CD4-positive, alpha-beta memory T cell (primary cell): ENCODE data around the gene IL9R. TPM values are rescaled to one million over a fixed set of nuclear protein-coding genes. Genes with fewer than 3 reads are reported as not detected.
A peak's percentile ranks its signal among the peaks of the same experiment; 100 is the strongest.
"Not testable (repeated sequence)": the region's sequence is repeated elsewhere in the genome, so short reads cannot be mapped to it uniquely, and the experiment has no call there.

Experiments
- CTCF ChIA-PET: fragments of 350-600 bp; sonication (Branson Sonifier 250); formaldehyde crosslinking; loops from one replicate; lab custom pipeline; 2021; ENCODE audit warnings: inconsistent platforms; ENCODE audit not compliant: partially characterized antibody; lab: Charles Lee
- POLR2A ChIA-PET: fragments of 350-600 bp; sonication (Branson Sonifier 250); formaldehyde crosslinking; loops from one replicate; lab custom pipeline; 2021; ENCODE audit not compliant: partially characterized antibody; lab: Charles Lee
- DNase-seq, 5 donors: peaks; one replicate each; pipeline versions ENCODE4 v3.0.0 to v3.0.0-alpha.2; 2020 to 2022; ENCODE audit warnings: mixed read lengths in 1 of 5
- H3K27ac ChIP-seq: one replicate; pipeline ENCODE4 v1.7.0; 2013; ENCODE audit warnings: low read depth, low read length
- H3K27me3 ChIP-seq: 2 replicates; pipeline ENCODE4 v1.7.0; 2013; ENCODE audit warnings: mild to moderate bottlenecking, low read length, moderate library complexity; ENCODE audit not compliant: insufficient read depth
- H3K36me3 ChIP-seq: 2 replicates; pipeline ENCODE4 v1.7.0; 2013; ENCODE audit warnings: mild to moderate bottlenecking, low read length, moderate library complexity; ENCODE audit not compliant: insufficient read depth
- H3K4me1 ChIP-seq: 2 replicates; pipeline ENCODE4 v1.7.0; 2013; ENCODE audit warnings: mild to moderate bottlenecking, low read length, moderate library complexity; ENCODE audit not compliant: insufficient read depth
- H3K4me3 ChIP-seq, 2 donors: one replicate each; pipeline ENCODE4 v1.7.0; 2013; ENCODE audit warnings: low read length in 2 of 2, mild to moderate bottlenecking in 1 of 2
- H3K9me3 ChIP-seq, 2 donors: one replicate each; pipeline ENCODE4 v1.7.0; 2013; ENCODE audit warnings: low read length in 2 of 2, control low read depth in 1 of 2; ENCODE audit not compliant: control insufficient read depth in 1 of 2
- H3K27ac Mint-ChIP-seq, 7 donors: one replicate each; pipeline ENCODE4 v1.8.0; 2020 to 2021; ENCODE audit warnings: mixed read lengths in 7 of 7, mild to moderate bottlenecking in 6 of 7, inconsistent platforms in 3 of 7, moderate library complexity in 3 of 7
- H3K27me3 Mint-ChIP-seq, 2 donors: one replicate each; pipeline ENCODE4 v1.8.0; 2020 to 2021; ENCODE audit warnings: mixed read lengths in 2 of 2
- H3K36me3 Mint-ChIP-seq, 2 donors: one replicate each; pipeline ENCODE4 v1.8.0; 2020 to 2021; ENCODE audit warnings: mixed read lengths in 2 of 2, inconsistent platforms in 1 of 2, mild to moderate bottlenecking in 1 of 2
- H3K4me1 Mint-ChIP-seq, 4 donors: one replicate each; pipeline ENCODE4 v1.8.0; 2020 to 2021; ENCODE audit warnings: mixed read lengths in 4 of 4, mild to moderate bottlenecking in 1 of 4
- H3K4me3 Mint-ChIP-seq, 8 donors: one replicate each; pipeline ENCODE4 v1.8.0; 2020 to 2021; ENCODE audit warnings: mixed read lengths in 8 of 8, mild to moderate bottlenecking in 7 of 8, moderate library complexity in 6 of 8, inconsistent platforms in 3 of 8
- H3K9me3 Mint-ChIP-seq, 8 donors: one replicate each; pipeline ENCODE4 v1.8.0; 2020 to 2021; ENCODE audit warnings: mixed read lengths in 8 of 8, mild to moderate bottlenecking in 5 of 8, inconsistent platforms in 3 of 8, moderate library complexity in 1 of 8
- intact Hi-C: fragments of 100-400 bp; cut with micrococcal nuclease; formaldehyde crosslinking; loops from one replicate; pipeline ENCODE4 v1.15.1; 2023
- polyA plus RNA-seq, 2 donors: library from polyadenylated mRNA; unstranded; fragments of 300-500 nt; fragmentation: Illumina TruSeq; gene quantifications; one replicate each; pipeline ENCODE4 v1.2.3, GENCODE V29; 2021
- total RNA-seq, 2 experiments: library from RNA; stranded (reverse); gene quantifications; one replicate each; pipeline ENCODE4 v1.2.3, GENCODE V29; 2021

IL9R gene
- total and polyA plus RNA-seq, 4 experiments from 2014 or later: 1.4 to 22.9 (median 9.5) TPM

- H3K4me3 ChIP-seq, intact Hi-C loops, CTCF ChIA-PET, H3K4me1 Mint-ChIP-seq, H3K36me3 Mint-ChIP-seq, H3K36me3 ChIP-seq, H3K9me3 Mint-ChIP-seq, H3K27me3 Mint-ChIP-seq, H3K4me3 Mint-ChIP-seq, H3K27ac Mint-ChIP-seq, POLR2A ChIA-PET, H3K9me3 ChIP-seq, H3K27me3 ChIP-seq, H3K4me1 ChIP-seq, DNase-seq, H3K27ac ChIP-seq: not testable (repeated sequence)
Measured at GRCh38 chrX:156009691-156010090, 12.2 kb downstream of the IL9R start.

GRCh38 chrX:156013286-156013953, 15.9 kb downstream of the IL9R start:
- H3K4me1 ChIP-seq, H3K9me3 ChIP-seq, intact Hi-C loops, H3K4me1 Mint-ChIP-seq, POLR2A ChIA-PET, H3K9me3 Mint-ChIP-seq, DNase-seq, H3K36me3 Mint-ChIP-seq, H3K27ac Mint-ChIP-seq, H3K4me3 Mint-ChIP-seq, H3K27me3 Mint-ChIP-seq, H3K27me3 ChIP-seq, H3K4me3 ChIP-seq, H3K36me3 ChIP-seq, CTCF ChIA-PET, H3K27ac ChIP-seq: not testable (repeated sequence)

GRCh38 chrX:156019846-156020245, 22.4 kb downstream of the IL9R start:
- H3K4me3 Mint-ChIP-seq, H3K9me3 Mint-ChIP-seq, CTCF ChIA-PET: not testable (repeated sequence)

GRCh38 chrX:156023002-156023401, 25.5 kb downstream of the IL9R start:
- intact Hi-C loops, H3K36me3 ChIP-seq, H3K4me1 ChIP-seq, H3K9me3 ChIP-seq, CTCF ChIA-PET, H3K4me3 ChIP-seq, H3K4me1 Mint-ChIP-seq, H3K27ac Mint-ChIP-seq, H3K4me3 Mint-ChIP-seq, H3K27ac ChIP-seq, H3K27me3 ChIP-seq, DNase-seq, H3K36me3 Mint-ChIP-seq, H3K27me3 Mint-ChIP-seq, POLR2A ChIA-PET, H3K9me3 Mint-ChIP-seq: not testable (repeated sequence)

More at GRCh38 chrX:156019846-156020245, 22.4 kb downstream of the IL9R start:
- intact Hi-C loops, H3K27ac ChIP-seq, DNase-seq, H3K36me3 Mint-ChIP-seq, POLR2A ChIA-PET, H3K27ac Mint-ChIP-seq, H3K4me3 ChIP-seq, H3K36me3 ChIP-seq, H3K27me3 ChIP-seq, H3K4me1 Mint-ChIP-seq, H3K9me3 ChIP-seq, H3K27me3 Mint-ChIP-seq, H3K4me1 ChIP-seq: not testable (repeated sequence)

GRCh38 chrX:156024949-156025492, 27.5 kb downstream of the IL9R start:
- H3K4me3 Mint-ChIP-seq, DNase-seq, CTCF ChIA-PET, H3K4me1 Mint-ChIP-seq, H3K36me3 Mint-ChIP-seq, H3K27ac ChIP-seq, H3K9me3 ChIP-seq, H3K4me1 ChIP-seq, H3K4me3 ChIP-seq, H3K36me3 ChIP-seq, H3K9me3 Mint-ChIP-seq, H3K27me3 ChIP-seq, H3K27ac Mint-ChIP-seq, H3K27me3 Mint-ChIP-seq, POLR2A ChIA-PET, intact Hi-C loops: not testable (repeated sequence)

- POLR2A ChIA-PET, H3K27me3 Mint-ChIP-seq, intact Hi-C loops, H3K4me3 Mint-ChIP-seq, DNase-seq, H3K36me3 Mint-ChIP-seq, CTCF ChIA-PET, H3K9me3 Mint-ChIP-seq, H3K36me3 ChIP-seq, H3K4me1 ChIP-seq, H3K27me3 ChIP-seq, H3K27ac ChIP-seq, H3K4me3 ChIP-seq, H3K4me1 Mint-ChIP-seq, H3K9me3 ChIP-seq, H3K27ac Mint-ChIP-seq: not testable (repeated sequence)
Measured at GRCh38 chrX:156028653-156029237, 31.2 kb downstream of the IL9R start.

- POLR2A ChIA-PET, intact Hi-C loops, H3K9me3 Mint-ChIP-seq: not testable (repeated sequence)
Measured at GRCh38 chrX:156029296-156029695, 31.8 kb downstream of the IL9R start.

More at GRCh38 chrX:156029296-156029695, 31.8 kb downstream of the IL9R start:
- H3K36me3 ChIP-seq, H3K27me3 Mint-ChIP-seq, H3K4me1 ChIP-seq, H3K27ac ChIP-seq, CTCF ChIA-PET, H3K9me3 ChIP-seq, H3K4me3 Mint-ChIP-seq, H3K4me1 Mint-ChIP-seq, H3K27me3 ChIP-seq, H3K4me3 ChIP-seq, H3K36me3 Mint-ChIP-seq, H3K27ac Mint-ChIP-seq: not testable (repeated sequence)
- DNase-seq: peak in 2 of 5 donors; percentile 4 to 11
